H1 (cell line): ENCODE results near the gene ZNF407. TPM values are rescaled to one million over a fixed set of nuclear protein-coding genes. Genes with fewer than 3 reads are reported as not detected.

Experiments used
- ASH2L ChIP-seq: fragments of 200-600, 300-600 bp; sonication (generic); IDR thresholded peaks from one replicate; pipeline ENCODE4 v1.7.1; 2017; ENCODE audit warnings: low read length
- CBX8 ChIP-seq: fragments of 300-800, 300-1000 bp; sonication (generic); IDR thresholded peaks from 2 replicates; pipeline ENCODE4 v1.7.1; 2016; ENCODE audit warnings: low read depth, low read length, borderline replicate concordance
- CREB1 ChIP-seq: IDR thresholded peaks from 2 replicates; pipeline ENCODE4 v1.6.1; 2012; ENCODE audit warnings: inconsistent platforms
- EP300 ChIP-seq, 2 experiments: IDR thresholded peaks; 1 replicate in 1 of 2; 2 replicates in 1 of 2; pipeline ENCODE4 v1.6.1; 2011 to 2012; ENCODE audit warnings: low read depth in 2 of 2, low read length in 2 of 2, mild to moderate bottlenecking in 2 of 2, borderline replicate concordance in 1 of 2, inconsistent platforms in 1 of 2, moderate library complexity in 1 of 2
- EZH2 ChIP-seq: fragments of 200-600 bp; sonication (generic); IDR thresholded peaks from 2 replicates; pipeline ENCODE4 v1.7.1; 2012; ENCODE audit warnings: low read depth, mild to moderate bottlenecking, moderate library complexity, low read length, inconsistent platforms; ENCODE audit not compliant: severe bottlenecking
- GTF2F1 ChIP-seq: IDR thresholded peaks from 2 replicates; pipeline ENCODE4 v1.6.1; 2012; ENCODE audit warnings: low read depth, low read length, improper control_type of control experiment, borderline replicate concordance
- SAP30 ChIP-seq: fragments of 300-600 bp; sonication (generic); IDR thresholded peaks from 2 replicates; pipeline ENCODE4 v1.7.1; 2012; ENCODE audit warnings: low read length, moderate library complexity, mild to moderate bottlenecking, inconsistent platforms; ENCODE audit not compliant: insufficient read depth, insufficient replicate concordance
- SUZ12 ChIP-seq: fragments of 200-600 bp; sonication (generic); IDR thresholded peaks from 2 replicates; pipeline ENCODE4 v1.6.1; 2012; ENCODE audit warnings: mild to moderate bottlenecking, inconsistent platforms, low read length, moderate library complexity, mixed read lengths
- TAF7 ChIP-seq: optimal IDR thresholded peaks from 2 replicates; pipeline ENCODE3; 2011; ENCODE audit warnings: low read depth, mild to moderate bottlenecking, inconsistent platforms, low read length, moderate library complexity, borderline replicate concordance
- TEAD4 ChIP-seq: IDR thresholded peaks from 2 replicates; pipeline ENCODE4 v1.6.1; 2012; ENCODE audit warnings: low read depth, low read length, inconsistent platforms, mixed read lengths
- ZNF274 ChIP-seq: IDR thresholded peaks from 2 replicates; pipeline ENCODE4 v1.7.0; 2012; ENCODE audit warnings: low read length, borderline replicate concordance; ENCODE audit errors: extremely low read depth
- polyA plus RNA-seq, 7 experiments: library from polyadenylated mRNA; depleted of rRNA in 3 of 7; stranded (reverse) in 5 of 7; unstranded in 2 of 7; fragments of >200 nt in 5 of 7; fragments of 200-250 nt in 2 of 7; gene quantifications; 1 replicate in 5 of 7; 2 replicates in 1 of 7; 4 replicates in 1 of 7; pipeline versions ENCODE4 v1.2.1 to v1.2.3, GENCODE V29; 2011 to 2013; ENCODE audit warnings: missing spikeins in 2 of 7, mixed read lengths in 2 of 7
- total RNA-seq: library from RNA; stranded (reverse); fragmentation: NEBNext Ultra II Directional; extraction: Animal tissue kit (Norgen Biotek cat#: 25700); gene quantifications from 2 replicates; pipeline ENCODE4 v1.2.1, GENCODE V29; 2021
- TF ChIP-seq, protein P1 (sequence below): IDR thresholded peaks from 2 replicates; pipeline ENCODE4 v1.6.1; 2012; ENCODE audit warnings: inconsistent platforms

The ZNF407 gene
- total and polyA plus RNA-seq, 2 of the 8 experiments (the other 6 are each of a cell fraction or from before 2014, with no cell fraction given): 1.5 to 6.8 TPM

DNA sequence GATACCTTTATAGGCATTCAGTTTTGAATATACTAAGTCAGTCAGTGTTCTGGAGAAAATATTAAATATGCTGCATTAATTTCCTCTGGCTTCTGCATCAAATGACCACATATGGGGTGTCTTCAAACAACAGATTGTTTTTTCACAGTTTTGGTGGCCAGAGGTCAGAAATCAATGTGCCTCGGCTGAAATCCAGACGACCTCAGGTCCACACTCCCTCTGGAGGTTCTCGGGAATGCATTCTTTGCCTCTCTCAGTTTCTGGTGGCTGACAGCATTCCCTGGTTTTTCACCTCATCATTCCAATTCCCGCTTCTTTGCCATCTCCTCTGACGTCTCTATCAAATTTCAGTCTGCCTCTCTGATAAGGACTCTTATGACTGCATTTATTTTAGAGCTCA lies 142.3 kb downstream of the ZNF407 start (continued):
- no peak for TF ChIP-seq ZNF274
- TF ChIP-seq SAP30: no peak
- TF ChIP-seq EZH2: no peak
- TF ChIP-seq CBX8: no peak
- no peak for TF ChIP-seq ASH2L
- TF ChIP-seq GTF2F1: no peak
- no peak for TF ChIP-seq EP300 (IDR thresholded peaks at IDR 0.05; ENCODE audit: borderline replicate concordance in 1 of 2, low read depth in 2 of 2, low read length in 2 of 2)
- no peak for TF ChIP-seq TAF7
- TF ChIP-seq, protein P1, sequence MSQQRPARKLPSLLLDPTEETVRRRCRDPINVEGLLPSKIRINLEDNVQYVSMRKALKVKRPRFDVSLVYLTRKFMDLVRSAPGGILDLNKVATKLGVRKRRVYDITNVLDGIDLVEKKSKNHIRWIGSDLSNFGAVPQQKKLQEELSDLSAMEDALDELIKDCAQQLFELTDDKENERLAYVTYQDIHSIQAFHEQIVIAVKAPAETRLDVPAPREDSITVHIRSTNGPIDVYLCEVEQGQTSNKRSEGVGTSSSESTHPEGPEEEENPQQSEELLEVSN: no peak
- 0 out of 2 replicates have a peak, but pooled peaks have one; percentile 7 for TF ChIP-seq TEAD4
- TF ChIP-seq SUZ12: no peak
- TF ChIP-seq CREB1: no peak
